Neural progenitor cell (in vitro differentiated cells): Measurements from ENCODE around the gene CCNK. TPM values are rescaled to one million over a fixed set of nuclear protein-coding genes. Genes with fewer than 3 reads are reported as not detected.

ENCODE experiments used
- DNase-seq: peaks from one replicate; pipeline ENCODE4 v3.0.0-alpha.2; 2016; ENCODE audit warnings: low spot score
- H2AFZ ChIP-seq: fragments of 200-600 bp; sonication (generic); replicated peaks from 2 replicates; pipeline ENCODE4 v1.6.1; 2016; ENCODE audit warnings: antibody characterized with exemption
- H3F3A ChIP-seq: fragments of 200-600 bp; sonication (generic); 2 replicates; pipeline ENCODE4 v1.6.1; 2016; ENCODE audit warnings: antibody characterized with exemption, low read depth
- H3K27ac ChIP-seq: fragments of 200-600 bp; sonication (generic); 2 replicates; pipeline ENCODE4 v1.5.1; 2016; ENCODE audit warnings: mild to moderate bottlenecking
- H3K27me3 ChIP-seq: fragments of 200-600 bp; sonication (generic); 2 replicates; pipeline ENCODE4 v1.6.1; 2016; ENCODE audit warnings: mild to moderate bottlenecking, moderate library complexity
- H3K36me3 ChIP-seq: fragments of 200-600 bp; sonication (generic); 2 replicates; pipeline ENCODE4 v1.5.1; 2016
- H3K4me1 ChIP-seq: fragments of 200-600 bp; sonication (generic); 2 replicates; pipeline ENCODE4 v1.6.1; 2016; ENCODE audit warnings: mixed run types
- H3K4me2 ChIP-seq: fragments of 200-600 bp; sonication (generic); 2 replicates; pipeline ENCODE4 v1.6.1; 2016
- H3K4me3 ChIP-seq: fragments of 200-600 bp; sonication (generic); 2 replicates; pipeline ENCODE4 v1.5.1; 2016
- H3K79me2 ChIP-seq: fragments of 200-600 bp; sonication (generic); 2 replicates; pipeline ENCODE4 v1.6.1; 2016; ENCODE audit warnings: low read depth
- H3K9ac ChIP-seq: fragments of 200-600 bp; sonication (generic); 2 replicates; pipeline ENCODE4 v1.6.1; 2016
- H3K9me3 ChIP-seq: fragments of 200-600 bp; sonication (generic); 2 replicates; pipeline ENCODE4 v1.5.1; 2016; ENCODE audit warnings: low read depth
- H4K20me1 ChIP-seq: fragments of 200-600 bp; sonication (generic); 2 replicates; pipeline ENCODE4 v1.6.1; 2016; ENCODE audit warnings: low read depth
- H3K27ac Mint-ChIP-seq: 3 replicates; pipeline ENCODE4 v1.8.0; 2021; ENCODE audit warnings: mixed read lengths
- H3K27me3 Mint-ChIP-seq: 2 replicates; pipeline ENCODE4 v1.8.0; 2022; ENCODE audit warnings: low read depth, mild to moderate bottlenecking, inconsistent platforms, moderate library complexity, mixed read lengths; ENCODE audit not compliant: insufficient read depth
- H3K36me3 Mint-ChIP-seq: 3 replicates; pipeline ENCODE4 v1.8.0; 2021; ENCODE audit warnings: mixed read lengths
- H3K4me1 Mint-ChIP-seq: 3 replicates; pipeline ENCODE4 v1.8.0; 2021; ENCODE audit warnings: mixed read lengths
- H3K4me3 Mint-ChIP-seq: 3 replicates; pipeline ENCODE4 v1.8.0; 2021; ENCODE audit warnings: mild to moderate bottlenecking, moderate library complexity, mixed read lengths
- H3K9me3 Mint-ChIP-seq: 3 replicates; pipeline ENCODE4 v1.8.0; 2020; ENCODE audit warnings: mixed read lengths
- CTCF ChIP-seq: fragments of 200-600 bp; sonication (generic); IDR thresholded peaks from 2 replicates; pipeline ENCODE4 v1.5.1; 2017; ENCODE audit warnings: antibody characterized with exemption, mild to moderate bottlenecking
- EZH2 ChIP-seq: fragments of 200-600 bp; sonication (generic); IDR thresholded peaks from 2 replicates; pipeline ENCODE4 v1.6.1; 2017; ENCODE audit warnings: antibody characterized with exemption, mild to moderate bottlenecking, moderate library complexity
- EZH2phosphoT487 ChIP-seq: fragments of 200-600 bp; sonication (generic); IDR thresholded peaks from 2 replicates; pipeline ENCODE4 v1.6.1; 2017; ENCODE audit warnings: antibody characterized with exemption
- total RNA-seq: library from RNA; depleted of rRNA; stranded (reverse); fragments of >200 nt; gene quantifications from 2 replicates; pipeline ENCODE4 v1.2.3, GENCODE V29; 2015; ENCODE audit warnings: low replicate concordance

The CCNK gene
- total RNA-seq, 1 donor from 2014 or later, result 19.0 TPM

GRCh38 chr14:99531251-99532096, 50.3 kb downstream of the CCNK start:
- Histone ChIP-seq H2AFZ (no peak overlapping the region), H3K9ac (no peak overlapping the region), H3K4me1 (peaks cover 60% of the 10 kb centered on the region), H3K4me3 (peak overlapping the region; percentile 25), H4K20me1 (peaks cover 61% of the 10 kb centered on the region), H3K27me3 (no peaks in the 10 kb centered on the region), H3K36me3 (no peaks in the 10 kb centered on the region), H3F3A (peaks cover 38% of the 10 kb centered on the region), H3K79me2 (peaks cover 67% of the 10 kb centered on the region), H3K4me2 (peak overlapping the region; percentile 69), H3K27ac (peak overlapping the region; percentile 67), H3K9me3 (no peaks in the 10 kb centered on the region)
- peak; percentile 78 for DNase-seq
- Mint-ChIP-seq H3K4me1 (peaks cover 71% of the 10 kb centered on the region), H3K9me3 (no peaks in the 10 kb centered on the region), H3K27me3 (peaks cover 4% of the 10 kb centered on the region), H3K27ac (peak overlapping the region; percentile 99), H3K36me3 (peaks cover 3% of the 10 kb centered on the region), H3K4me3 (peak overlapping the region; percentile 71)
- no peak for TF ChIP-seq CTCF
- TF ChIP-seq EZH2phosphoT487, result no peak
- no peak for TF ChIP-seq EZH2

GRCh38 chr14:99532310-99532709, 51.1 kb downstream of the CCNK start:
- TF ChIP-seq EZH2phosphoT487 (no peak), CTCF (no peak), EZH2 (no peak)
- H3K4me2 ChIP-seq, result no peak overlapping the region
- H3K36me3 ChIP-seq, result no peaks in the 10 kb centered on the region
- H3K4me3 Mint-ChIP-seq, result no peak overlapping the region
- H3K4me1 Mint-ChIP-seq, result peaks cover 75% of the 10 kb centered on the region
- H3K27me3 ChIP-seq, result no peaks in the 10 kb centered on the region
- H3K27me3 Mint-ChIP-seq, result peaks cover 5% of the 10 kb centered on the region
- H3K9me3 ChIP-seq, result no peaks in the 10 kb centered on the region
- no peak overlapping the region for H3K9ac ChIP-seq
- peaks cover 70% of the 10 kb centered on the region for H3K79me2 ChIP-seq
- H2AFZ ChIP-seq, result no peak overlapping the region
- no peaks in the 10 kb centered on the region for H3K9me3 Mint-ChIP-seq
- H3K4me1 ChIP-seq, result peaks cover 68% of the 10 kb centered on the region
- DNase-seq, result no peak
- H4K20me1 ChIP-seq, result peaks cover 70% of the 10 kb centered on the region
- H3K27ac Mint-ChIP-seq, result no peak overlapping the region
- H3K27ac ChIP-seq, result no peak overlapping the region
- H3F3A ChIP-seq, result peaks cover 38% of the 10 kb centered on the region
- no peaks in the 10 kb centered on the region for H3K36me3 Mint-ChIP-seq
- no peak overlapping the region for H3K4me3 ChIP-seq

- peaks cover 78% of the 10 kb centered on the region for H3K4me1 Mint-ChIP-seq
- H3F3A ChIP-seq, result peaks cover 38% of the 10 kb centered on the region
- TF ChIP-seq EZH2phosphoT487, result no peak
- peak overlapping the region; percentile 87 for H3K27ac ChIP-seq
- peak overlapping the region; percentile 48 for H3K4me2 ChIP-seq
- no peak overlapping the region for H3K9ac ChIP-seq
- peaks cover 72% of the 10 kb centered on the region for H3K4me1 ChIP-seq
- peaks cover 8% of the 10 kb centered on the region for H3K27me3 Mint-ChIP-seq
- no peaks in the 10 kb centered on the region for H3K36me3 Mint-ChIP-seq
- no peaks in the 10 kb centered on the region for H3K36me3 ChIP-seq
- no peak overlapping the region for H2AFZ ChIP-seq
- H3K4me3 ChIP-seq, result no peak overlapping the region
- peaks cover 77% of the 10 kb centered on the region for H3K79me2 ChIP-seq
- H3K27me3 ChIP-seq, result no peaks in the 10 kb centered on the region
- peak overlapping the region; percentile 97 for H3K27ac Mint-ChIP-seq
- H4K20me1 ChIP-seq, result peaks cover 75% of the 10 kb centered on the region
- H3K9me3 Mint-ChIP-seq, result no peaks in the 10 kb centered on the region
- DNase-seq, result peak; percentile 72
- H3K9me3 ChIP-seq, result no peaks in the 10 kb centered on the region
- H3K4me3 Mint-ChIP-seq, result peak overlapping the region; percentile 66
These were observed 53.1 kb downstream of the CCNK start for GRCh38 chr14:99534333-99534732.

GRCh38 chr14:99534863-99535262, 53.7 kb downstream of the CCNK start:
- Histone ChIP-seq H3K36me3 (no peaks in the 10 kb centered on the region), H3K9me3 (no peaks in the 10 kb centered on the region), H3K4me3 (no peak overlapping the region), H3K79me2 (peaks cover 77% of the 10 kb centered on the region), H4K20me1 (peaks cover 77% of the 10 kb centered on the region), H3K4me2 (peak overlapping the region; percentile 48), H3K9ac (no peak overlapping the region), H3K4me1 (peaks cover 72% of the 10 kb centered on the region), H3K27ac (peak overlapping the region; percentile 87), H3F3A (peaks cover 38% of the 10 kb centered on the region), H3K27me3 (no peaks in the 10 kb centered on the region), H2AFZ (no peak overlapping the region)
- Mint-ChIP-seq H3K4me1 (peaks cover 82% of the 10 kb centered on the region), H3K9me3 (no peaks in the 10 kb centered on the region), H3K27ac (peak overlapping the region; percentile 97), H3K36me3 (no peaks in the 10 kb centered on the region), H3K4me3 (peak overlapping the region; percentile 66), H3K27me3 (peaks cover 8% of the 10 kb centered on the region)
- TF ChIP-seq CTCF, result no peak
- no peak for TF ChIP-seq EZH2
- TF ChIP-seq EZH2phosphoT487, result no peak
- peak; percentile 71 for DNase-seq
